Mucosa of descending colon (tissue), 3 donors: ENCODE results near the gene SYNE3. TPM values are rescaled to one million over a fixed set of nuclear protein-coding genes. Genes with fewer than 3 reads are reported as not detected.

Experiments
- ATAC-seq: fragments of 200-7000 bp; cut with Tn5 transposase; one replicate; pipeline ENCODE4 v1.9.1; 2020; ENCODE audit warnings: mild to moderate bottlenecking, moderate library complexity
- DNase-seq, 3 donors: peaks; one replicate each; pipeline ENCODE4 v3.0.0-alpha.2; 2020
- H3K36me3 ChIP-seq: fragments of 200-600 bp; one replicate; pipeline ENCODE4 v1.8.0; 2021; ENCODE audit warnings: low read depth, mild to moderate bottlenecking
- H3K4me1 ChIP-seq: fragments of 200-600 bp; one replicate; pipeline ENCODE4 v1.8.0; 2021; ENCODE audit warnings: low read depth, mild to moderate bottlenecking
- H3K4me3 ChIP-seq: fragments of 200-600 bp; one replicate; pipeline ENCODE4 v1.8.0; 2021; ENCODE audit warnings: mild to moderate bottlenecking
- H3K9me3 ChIP-seq: fragments of 200-600 bp; one replicate; pipeline ENCODE4 v1.8.0; 2021; ENCODE audit warnings: mild to moderate bottlenecking
- intact Hi-C, 2 donors: fragments of 100-400 bp; cut with DNase I in 1 of 2; cut with micrococcal nuclease in 1 of 2; formaldehyde crosslinking; loops; one replicate each; pipeline versions ENCODE4 v1.11.0 to v1.11.1; 2022; cut with DNase I, micrococcal nuclease
- total RNA-seq, 3 donors: library from RNA; stranded (reverse); fragmentation: NEBNext Ultra II Directional in 2 of 3; extraction: Animal tissue kit (Norgen Biotek cat#: 25700) in 2 of 3; gene quantifications; one replicate each; pipeline versions ENCODE4 v1.2.1 to v1.2.4, GENCODE V29; 2021 to 2023
- TF ChIP-seq, protein P1 (sequence below): fragments of 200-600 bp; IDR thresholded peaks from one replicate; pipeline ENCODE4 v1.8.0; 2022; ENCODE audit warnings: antibody characterized with exemption, mild to moderate bottlenecking
- donor health status: DM: no; HTN: no; CAD: no; lungs with moderate emphysema.
- donor health status: DM: no; HTN: no; CAD: no.
- donor health status: DM: no; HTN: yes; CAD: no.

SYNE3 gene
- total RNA-seq, 3 donors from 2014 or later = 13.8 to 16.4 (median 13.9) TPM

- ATAC-seq = no peak
- Histone ChIP-seq H3K4me1 (peaks cover 25% of the 10 kb centered on the region), H3K4me3 (no peak overlapping the region), H3K9me3 (no peaks in the 10 kb centered on the region), H3K36me3 (peaks cover 4% of the 10 kb centered on the region)
- TF ChIP-seq, protein P1, sequence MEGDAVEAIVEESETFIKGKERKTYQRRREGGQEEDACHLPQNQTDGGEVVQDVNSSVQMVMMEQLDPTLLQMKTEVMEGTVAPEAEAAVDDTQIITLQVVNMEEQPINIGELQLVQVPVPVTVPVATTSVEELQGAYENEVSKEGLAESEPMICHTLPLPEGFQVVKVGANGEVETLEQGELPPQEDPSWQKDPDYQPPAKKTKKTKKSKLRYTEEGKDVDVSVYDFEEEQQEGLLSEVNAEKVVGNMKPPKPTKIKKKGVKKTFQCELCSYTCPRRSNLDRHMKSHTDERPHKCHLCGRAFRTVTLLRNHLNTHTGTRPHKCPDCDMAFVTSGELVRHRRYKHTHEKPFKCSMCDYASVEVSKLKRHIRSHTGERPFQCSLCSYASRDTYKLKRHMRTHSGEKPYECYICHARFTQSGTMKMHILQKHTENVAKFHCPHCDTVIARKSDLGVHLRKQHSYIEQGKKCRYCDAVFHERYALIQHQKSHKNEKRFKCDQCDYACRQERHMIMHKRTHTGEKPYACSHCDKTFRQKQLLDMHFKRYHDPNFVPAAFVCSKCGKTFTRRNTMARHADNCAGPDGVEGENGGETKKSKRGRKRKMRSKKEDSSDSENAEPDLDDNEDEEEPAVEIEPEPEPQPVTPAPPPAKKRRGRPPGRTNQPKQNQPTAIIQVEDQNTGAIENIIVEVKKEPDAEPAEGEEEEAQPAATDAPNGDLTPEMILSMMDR = no peak
- intact Hi-C loops = no loop called here
- DNase-seq = no peak
Observed at GRCh38 chr14:95538801-95539509, 22.5 kb upstream of the SYNE3 start.

DNA sequence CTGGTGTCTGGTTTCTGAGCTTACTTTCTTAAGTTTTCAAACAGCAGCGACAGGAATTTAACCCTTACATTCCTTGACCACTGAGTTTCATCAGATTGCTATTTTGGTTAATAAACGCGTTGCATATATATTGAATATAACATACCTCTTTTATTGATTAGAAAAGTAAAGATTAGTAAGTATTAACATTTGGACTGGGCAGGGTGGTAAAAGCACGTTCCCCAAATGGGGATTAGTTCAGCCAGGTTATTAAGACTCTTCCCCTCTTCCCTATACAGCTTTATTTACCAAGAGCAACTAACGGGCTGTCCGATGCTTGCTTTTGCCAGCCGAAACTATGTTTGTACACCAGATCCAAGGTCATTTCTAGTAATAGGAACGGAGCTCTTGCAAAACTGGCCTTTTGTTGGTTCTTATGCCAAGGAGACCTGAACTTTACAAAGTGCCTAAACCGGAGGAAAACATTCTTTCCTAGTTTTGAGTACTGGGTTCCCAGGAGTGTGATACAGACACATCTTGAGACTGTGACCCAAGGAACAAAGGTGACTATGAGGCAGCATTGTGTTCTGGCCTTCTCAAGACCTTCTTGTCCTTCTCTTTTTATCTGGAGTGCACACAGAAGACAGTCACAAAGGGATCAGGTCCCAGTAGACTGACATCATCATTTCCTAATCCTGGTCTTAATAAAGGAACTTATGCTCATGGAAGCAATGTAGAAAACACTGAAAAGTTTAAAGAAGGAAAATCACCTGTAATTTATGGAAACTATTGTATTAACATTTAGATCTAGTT lies 21.0 kb upstream of the SYNE3 start:
- H3K4me3 ChIP-seq = no peak overlapping the region
- ATAC-seq = no peak

DNA sequence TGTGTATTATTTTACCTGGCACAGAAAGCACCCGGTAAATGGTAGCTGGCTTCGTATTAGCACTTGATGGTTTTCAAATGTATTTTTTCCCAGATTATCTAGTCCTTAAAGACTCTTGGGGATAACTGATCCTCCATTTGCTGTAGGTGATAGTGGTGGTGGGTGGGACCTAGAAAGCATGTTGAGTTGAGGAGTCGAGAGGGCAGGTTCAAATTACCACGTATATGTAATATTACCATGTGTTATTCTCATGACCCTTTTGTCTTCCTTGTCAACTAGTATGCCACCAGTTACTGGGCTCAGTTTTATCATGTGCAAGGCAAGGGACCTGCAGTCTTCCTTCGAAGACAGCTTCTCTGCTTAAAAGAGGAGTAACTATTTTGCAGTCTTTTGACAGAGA lies 20.2 kb upstream of the SYNE3 start:
- DNase-seq = no peak
- H3K4me1 ChIP-seq = peaks cover 45% of the 10 kb centered on the region
- TF ChIP-seq, protein P1 = no peak
- intact Hi-C loops = no loop called here
- no peak for ATAC-seq
- no peak overlapping the region for H3K4me3 ChIP-seq
- H3K36me3 ChIP-seq = peaks cover 4% of the 10 kb centered on the region
- H3K9me3 ChIP-seq = no peaks in the 10 kb centered on the region

More for the DNA sequence above, 21.0 kb upstream of the SYNE3 start:
- H3K4me1 ChIP-seq = peaks cover 39% of the 10 kb centered on the region
- peaks cover 4% of the 10 kb centered on the region for H3K36me3 ChIP-seq
- TF ChIP-seq, protein P1 = no peak
- intact Hi-C loops = no loop called here
- DNase-seq = no peak
- no peaks in the 10 kb centered on the region for H3K9me3 ChIP-seq

GRCh38 chr14:95536036-95536593 lies 19.7 kb upstream of the SYNE3 start:
- no peaks in the 10 kb centered on the region for H3K9me3 ChIP-seq
- TF ChIP-seq, protein P1 = no peak
- H3K4me1 ChIP-seq = peaks cover 45% of the 10 kb centered on the region
- peaks cover 4% of the 10 kb centered on the region for H3K36me3 ChIP-seq
- ATAC-seq = no peak
- no peak for DNase-seq
- no peak overlapping the region for H3K4me3 ChIP-seq
- intact Hi-C loops = no loop called here

- Histone ChIP-seq H3K4me1 (peaks cover 45% of the 10 kb centered on the region), H3K36me3 (peaks cover 4% of the 10 kb centered on the region), H3K9me3 (no peaks in the 10 kb centered on the region), H3K4me3 (peak overlapping the region; percentile 93)
- DNase-seq (peak in 2 of 3 donors; percentile 34 to 46), ATAC-seq (no peak)
- TF ChIP-seq, protein P1 = no peak
- intact Hi-C loops = no loop called here
Observed at GRCh38 chr14:95535226-95536021, 19.0 kb upstream of the SYNE3 start.
